SH-SY5Y (cell line): ENCODE data around the gene CD99.

Experiments
- GATA2 ChIP-seq: IDR thresholded peaks from 2 replicates; pipeline ENCODE4 v1.6.1; 2011; ENCODE audit warnings: mild to moderate bottlenecking, low read depth, low read length
- GATA3 ChIP-seq: IDR thresholded peaks from 2 replicates; pipeline ENCODE4 v1.6.1; 2011; ENCODE audit warnings: low read depth, mild to moderate bottlenecking, low read length, moderate library complexity

DNA sequence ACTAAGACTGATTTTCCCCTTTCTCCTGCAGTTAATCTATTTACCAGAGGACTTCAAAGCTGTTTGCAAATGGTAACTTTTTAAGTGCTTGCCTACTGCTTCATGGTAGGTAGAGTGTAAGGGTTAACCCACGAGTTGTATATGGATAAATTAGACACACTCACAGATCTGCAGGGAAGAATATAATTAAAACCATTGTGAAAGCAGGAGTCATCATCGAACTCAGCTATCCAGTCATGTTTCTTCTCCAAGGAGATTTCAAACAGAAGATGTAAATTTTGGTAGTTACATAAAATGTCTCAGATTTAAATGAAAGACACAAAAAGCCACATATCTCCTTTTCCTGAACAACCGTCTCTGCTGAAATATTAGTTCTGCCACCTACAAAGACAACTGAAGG is 60.2 kb downstream of the CD99 start:
- TF ChIP-seq GATA3 (no peak), GATA2 (no peak)
